ENCODE data around the gene MYMK. TPM values are rescaled to one million over a fixed set of nuclear protein-coding genes. Genes with fewer than 3 reads are reported as not detected.
A peak's percentile ranks its signal among the peaks of the same experiment; 100 is the strongest.

Gene MYMK
- total RNA-seq, 2 donors from 2014 or later, result not detected

- ATAC-seq (replicated peaks), result no peak
- Mint-ChIP-seq H3K9me3 (no peaks in the 10 kb centered on the region), H3K4me1 (no peaks in the 10 kb centered on the region), H3K4me3 (no peak overlapping the region), H3K27me3 (no peaks in the 10 kb centered on the region), H3K36me3 (ENCODE audit: low read depth) (no peaks in the 10 kb centered on the region), H3K27ac (no peak overlapping the region)
Measured at GRCh38 chr9:133487331-133487725, 37.4 kb downstream of the MYMK start.

GRCh38 chr9:133485531-133486260 is 39.1 kb downstream of the MYMK start:
- Mint-ChIP-seq H3K9me3 (no peaks in the 10 kb centered on the region), H3K36me3 (ENCODE audit: low read depth) (no peaks in the 10 kb centered on the region), H3K4me3 (no peak overlapping the region), H3K27me3 (no peaks in the 10 kb centered on the region), H3K27ac (no peak overlapping the region), H3K4me1 (no peaks in the 10 kb centered on the region)
- peak; percentile 7 for ATAC-seq (replicated peaks)

GRCh38 chr9:133484671-133485437 is 39.9 kb downstream of the MYMK start:
- Mint-ChIP-seq H3K4me3 (no peak overlapping the region), H3K27ac (no peak overlapping the region), H3K27me3 (no peaks in the 10 kb centered on the region), H3K9me3 (no peaks in the 10 kb centered on the region), H3K4me1 (no peaks in the 10 kb centered on the region), H3K36me3 (ENCODE audit: low read depth) (no peaks in the 10 kb centered on the region)
- ATAC-seq (replicated peaks), result no peak

GRCh38 chr9:133483611-133484010 is 41.1 kb downstream of the MYMK start:
- no peaks in the 10 kb centered on the region for H3K9me3 Mint-ChIP-seq
- no peaks in the 10 kb centered on the region for H3K4me1 Mint-ChIP-seq
- no peaks in the 10 kb centered on the region for H3K27me3 Mint-ChIP-seq
- no peak for ATAC-seq (replicated peaks)
- H3K36me3 Mint-ChIP-seq (ENCODE audit: low read depth), result no peaks in the 10 kb centered on the region
- no peak overlapping the region for H3K27ac Mint-ChIP-seq
- H3K4me3 Mint-ChIP-seq, result no peak overlapping the region

GRCh38 chr9:133478851-133479711 is 45.7 kb downstream of the MYMK start, which contains the start of gene SLC2A6:
TSS of gene SLC2A6 (minus strand) at chr9:133479099. CDS start at chr9:133479059, 40 bp downstream.
- no peaks in the 10 kb centered on the region for H3K27me3 Mint-ChIP-seq
- peak within 1 kb of the TSS; percentile 57 for H3K4me3 Mint-ChIP-seq
- no peaks in the 10 kb centered on the region for H3K9me3 Mint-ChIP-seq
- H3K4me1 Mint-ChIP-seq, result no peaks in the 10 kb centered on the region
- H3K36me3 Mint-ChIP-seq (ENCODE audit: low read depth), result no peaks in the 10 kb centered on the region
- H3K27ac Mint-ChIP-seq, result no peak within 1 kb of the TSS
- ATAC-seq (replicated peaks), result peak; percentile 100

GRCh38 chr9:133477992-133478850 is 46.5 kb downstream of the MYMK start:
- H3K27me3 Mint-ChIP-seq, result no peaks in the 10 kb centered on the region
- H3K9me3 Mint-ChIP-seq, result no peaks in the 10 kb centered on the region
- H3K4me3 Mint-ChIP-seq, result peak overlapping the region; percentile 28
- no peaks in the 10 kb centered on the region for H3K4me1 Mint-ChIP-seq
- no peaks in the 10 kb centered on the region for H3K36me3 Mint-ChIP-seq (ENCODE audit: low read depth)
- H3K27ac Mint-ChIP-seq, result no peak overlapping the region
- ATAC-seq (replicated peaks), result no peak

GRCh38 chr9:133477461-133477860 is 47.3 kb downstream of the MYMK start:
- ATAC-seq (replicated peaks), result no peak
- H3K27me3 Mint-ChIP-seq, result no peaks in the 10 kb centered on the region
- H3K4me1 Mint-ChIP-seq, result no peaks in the 10 kb centered on the region
- no peak overlapping the region for H3K27ac Mint-ChIP-seq
- no peak overlapping the region for H3K4me3 Mint-ChIP-seq
- H3K9me3 Mint-ChIP-seq, result no peaks in the 10 kb centered on the region
- no peaks in the 10 kb centered on the region for H3K36me3 Mint-ChIP-seq (ENCODE audit: low read depth)

- Mint-ChIP-seq H3K9me3 (no peaks in the 10 kb centered on the region), H3K4me3 (no peak overlapping the region), H3K27ac (no peak overlapping the region), H3K36me3 (ENCODE audit: low read depth) (no peaks in the 10 kb centered on the region), H3K4me1 (no peaks in the 10 kb centered on the region), H3K27me3 (no peaks in the 10 kb centered on the region)
- ATAC-seq (replicated peaks), result no peak
Measured at GRCh38 chr9:133476941-133477340, 47.8 kb downstream of the MYMK start.

- Mint-ChIP-seq H3K4me1 (no peaks in the 10 kb centered on the region), H3K9me3 (no peaks in the 10 kb centered on the region), H3K36me3 (ENCODE audit: low read depth) (no peaks in the 10 kb centered on the region), H3K27me3 (no peaks in the 10 kb centered on the region), H3K4me3 (no peak overlapping the region), H3K27ac (no peak overlapping the region)
- no peak for ATAC-seq (replicated peaks)
Measured at GRCh38 chr9:133476036-133476931, 48.5 kb downstream of the MYMK start.

GRCh38 chr9:133475292-133476012 is 49.3 kb downstream of the MYMK start:
- ATAC-seq (replicated peaks), result no peak
- Mint-ChIP-seq H3K4me1 (no peaks in the 10 kb centered on the region), H3K9me3 (no peaks in the 10 kb centered on the region), H3K27me3 (no peaks in the 10 kb centered on the region), H3K27ac (no peak overlapping the region), H3K4me3 (no peak overlapping the region), H3K36me3 (ENCODE audit: low read depth) (no peaks in the 10 kb centered on the region)

- H3K9me3 Mint-ChIP-seq, result no peaks in the 10 kb centered on the region
- no peak overlapping the region for H3K27ac Mint-ChIP-seq
- no peaks in the 10 kb centered on the region for H3K36me3 Mint-ChIP-seq (ENCODE audit: low read depth)
Measured at GRCh38 chr9:133474853-133475252, 49.9 kb downstream of the MYMK start.

GRCh38 chr9:133474215-133474614 is 50.5 kb downstream of the MYMK start:
- H3K27ac Mint-ChIP-seq, result no peak overlapping the region
- H3K27me3 Mint-ChIP-seq, result no peaks in the 10 kb centered on the region
- no peaks in the 10 kb centered on the region for H3K36me3 Mint-ChIP-seq (ENCODE audit: low read depth)
- ATAC-seq (replicated peaks), result no peak
- no peaks in the 10 kb centered on the region for H3K9me3 Mint-ChIP-seq
- no peak overlapping the region for H3K4me3 Mint-ChIP-seq
- no peaks in the 10 kb centered on the region for H3K4me1 Mint-ChIP-seq

More at GRCh38 chr9:133474853-133475252, 49.9 kb downstream of the MYMK start:
- no peak for ATAC-seq (replicated peaks)
- Mint-ChIP-seq H3K27me3 (no peaks in the 10 kb centered on the region), H3K4me3 (no peak overlapping the region), H3K4me1 (no peaks in the 10 kb centered on the region)
